Measurements from ENCODE around the gene COG6. TPM values are rescaled to one million over a fixed set of nuclear protein-coding genes. Genes with fewer than 3 reads are reported as not detected.
A peak's percentile ranks its signal among the peaks of the same experiment; 100 is the strongest.

The COG6 gene
- total RNA-seq, 2 experiments from 2014 or later = 27.7 to 28.9 TPM

DNA sequence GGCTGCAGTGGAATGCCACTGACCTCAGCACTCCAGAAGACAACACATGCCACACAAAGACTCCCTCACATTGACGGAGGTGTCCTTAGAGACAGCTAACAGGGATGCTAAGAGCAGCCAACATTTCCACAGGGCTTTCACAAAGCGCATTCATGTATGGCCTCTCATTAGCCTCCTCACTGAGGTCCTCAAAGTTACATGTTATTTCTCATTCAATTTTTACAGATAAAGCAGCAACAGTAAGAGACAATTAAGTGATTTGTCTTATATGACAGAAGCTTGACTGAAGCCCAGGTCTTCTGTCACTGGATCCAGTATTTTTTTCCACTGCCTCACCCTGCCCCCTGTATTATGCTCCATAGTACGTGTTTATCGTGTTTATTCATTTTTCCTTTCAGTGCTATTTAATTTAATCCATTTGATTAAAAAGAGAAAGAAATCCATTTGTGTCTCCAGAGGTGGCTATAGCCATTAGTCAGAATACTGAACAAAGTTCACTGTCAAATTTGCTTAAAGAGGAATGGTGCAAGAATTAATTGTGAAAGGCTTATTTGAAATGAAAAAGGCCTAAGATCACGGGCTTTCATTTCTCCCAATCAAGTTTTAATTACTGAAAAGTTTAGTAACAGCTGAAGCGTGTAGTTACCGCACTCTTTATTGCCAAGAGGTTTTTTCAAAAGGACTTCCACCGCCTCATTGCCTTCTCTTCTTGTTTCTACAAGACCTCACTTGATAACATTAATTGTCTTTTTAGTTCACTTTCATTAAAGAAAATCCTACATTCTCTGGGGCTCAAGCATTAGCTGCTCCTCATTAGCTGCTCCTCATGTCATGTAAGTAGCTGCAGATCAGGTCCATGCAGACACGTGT, 115.0 kb downstream of the COG6 start:
- Mint-ChIP-seq H3K4me1 (peaks cover 12% of the 10 kb centered on the region), H3K27ac (no peak overlapping the region), H3K4me3 (no peak overlapping the region), H3K9me3 (ENCODE audit: low read depth) (no peaks in the 10 kb centered on the region), H3K27me3 (no peaks in the 10 kb centered on the region), H3K36me3 (ENCODE audit: low read depth) (no peaks in the 10 kb centered on the region)
- intact Hi-C loops (cut with DNase I, micrococcal nuclease) = no loop called here
- ChIA-PET CTCF (no interaction called here), POLR2A (no interaction called here)
- ATAC-seq (no peak), DNase-seq (no peak)

DNA sequence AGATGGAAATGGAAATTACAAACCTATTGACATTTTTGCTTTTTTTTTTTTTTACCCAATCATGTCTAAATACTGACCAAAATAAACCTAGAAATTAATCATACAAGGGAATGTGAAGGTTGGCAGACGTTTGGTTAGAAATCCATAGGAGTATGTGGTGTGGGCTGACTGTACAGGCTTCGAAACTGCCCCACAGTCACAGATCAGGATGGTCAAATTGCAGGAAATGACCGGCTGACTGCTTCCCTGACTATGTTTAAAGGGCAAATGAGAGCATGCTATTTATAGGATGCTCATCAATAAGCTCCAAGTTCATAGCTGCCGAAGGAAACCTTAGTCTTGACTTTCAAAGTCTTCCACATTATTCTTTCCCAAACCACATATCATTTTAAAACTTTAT, 118.4 kb downstream of the COG6 start:
- ATAC-seq (no peak), DNase-seq (no peak)
- H3K4me1 Mint-ChIP-seq = peaks cover 31% of the 10 kb centered on the region
- no peaks in the 10 kb centered on the region for H3K9me3 Mint-ChIP-seq (ENCODE audit: low read depth)
- no peak overlapping the region for H3K4me3 Mint-ChIP-seq
- no peak overlapping the region for H3K27ac Mint-ChIP-seq
- intact Hi-C loops (cut with DNase I, micrococcal nuclease) = no loop called here
- H3K27me3 Mint-ChIP-seq = no peaks in the 10 kb centered on the region
- CTCF ChIA-PET = interaction anchor here (0.9 kb wide), 1 partner anchor 19 kb away, joined by 3 read pairs; no protein-coding TSS in a partner anchor
- POLR2A ChIA-PET = no interaction called here
- peaks cover 3% of the 10 kb centered on the region for H3K36me3 Mint-ChIP-seq (ENCODE audit: low read depth)

DNA sequence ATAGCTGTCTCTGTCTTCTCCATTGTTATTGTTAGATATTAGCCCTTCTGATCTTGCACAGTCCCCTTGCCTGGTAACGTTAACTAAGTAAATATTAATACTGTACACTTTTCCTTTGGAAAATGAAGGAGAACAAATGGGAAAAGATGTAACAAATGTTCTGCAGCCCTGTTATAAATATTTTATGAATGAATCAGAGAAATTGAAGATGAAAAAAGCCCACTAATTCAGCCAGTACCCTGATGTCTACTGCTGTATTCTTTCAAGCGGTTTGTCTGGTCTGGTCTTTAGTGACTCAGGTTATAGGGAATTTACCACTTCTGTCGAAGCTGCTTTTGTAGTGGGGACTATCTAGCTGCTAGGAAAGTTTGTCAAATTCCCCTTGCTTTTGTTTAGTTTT, 121.0 kb downstream of the COG6 start:
- POLR2A ChIA-PET = interaction anchor here (1.1 kb wide), 1 partner anchor 293 kb away, joined by 3 read pairs; no protein-coding TSS in a partner anchor
- peaks cover 52% of the 10 kb centered on the region for H3K4me1 Mint-ChIP-seq
- H3K27me3 Mint-ChIP-seq = no peaks in the 10 kb centered on the region
- ATAC-seq (peak; percentile 71), DNase-seq (no peak)
- H3K4me3 Mint-ChIP-seq = no peak overlapping the region
- intact Hi-C loops (cut with DNase I, micrococcal nuclease) = loop anchor here (1.0 to 5.0 kb wide), 8 partner anchors 88 to 1000 kb away; no protein-coding TSS in a partner anchor
- H3K9me3 Mint-ChIP-seq (ENCODE audit: low read depth) = no peaks in the 10 kb centered on the region
- peak overlapping the region; percentile 96 for H3K27ac Mint-ChIP-seq
- H3K36me3 Mint-ChIP-seq (ENCODE audit: low read depth) = peaks cover 3% of the 10 kb centered on the region
- CTCF ChIA-PET = interaction anchor here (0.6 to 2.3 kb wide), 15 partner anchors 10 to 905 kb away, joined by 3 to 9 read pairs (median 3); no protein-coding TSS in a partner anchor

DNA sequence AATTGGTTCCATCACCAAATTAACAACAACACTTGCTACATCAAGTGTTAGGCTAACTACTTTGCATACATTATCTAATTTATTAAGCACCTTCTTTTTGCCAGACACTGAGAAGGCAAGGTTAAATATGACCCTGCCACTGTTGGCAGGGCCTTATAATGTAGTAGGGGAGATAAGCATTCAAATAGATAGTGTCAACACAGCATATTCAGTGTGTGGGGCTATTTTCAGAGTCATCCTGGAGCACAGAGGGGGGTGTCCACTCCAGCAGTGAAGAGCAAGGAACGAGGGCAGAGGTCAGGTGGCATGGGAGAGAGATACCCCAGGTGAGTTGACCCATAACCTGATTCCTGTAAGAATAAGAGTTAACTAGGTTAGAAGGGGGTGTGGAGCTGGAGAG, 121.6 kb downstream of the COG6 start:
- intact Hi-C loops (cut with DNase I, micrococcal nuclease) = loop anchor here (1.0 to 5.0 kb wide), 8 partner anchors 88 to 1000 kb away; no protein-coding TSS in a partner anchor
- CTCF ChIA-PET = interaction anchor here (0.6 to 2.3 kb wide), 17 partner anchors 10 to 905 kb away, joined by 3 to 9 read pairs (median 3); no protein-coding TSS in a partner anchor
- DNase-seq (no peak), ATAC-seq (peak; percentile 5)
- Mint-ChIP-seq H3K36me3 (ENCODE audit: low read depth) (peaks cover 3% of the 10 kb centered on the region), H3K27me3 (no peaks in the 10 kb centered on the region), H3K9me3 (ENCODE audit: low read depth) (no peaks in the 10 kb centered on the region), H3K4me1 (peaks cover 54% of the 10 kb centered on the region), H3K27ac (peak overlapping the region; percentile 96), H3K4me3 (no peak overlapping the region)
- POLR2A ChIA-PET = interaction anchor here (1.1 kb wide), 1 partner anchor 293 kb away, joined by 3 read pairs; no protein-coding TSS in a partner anchor

DNA sequence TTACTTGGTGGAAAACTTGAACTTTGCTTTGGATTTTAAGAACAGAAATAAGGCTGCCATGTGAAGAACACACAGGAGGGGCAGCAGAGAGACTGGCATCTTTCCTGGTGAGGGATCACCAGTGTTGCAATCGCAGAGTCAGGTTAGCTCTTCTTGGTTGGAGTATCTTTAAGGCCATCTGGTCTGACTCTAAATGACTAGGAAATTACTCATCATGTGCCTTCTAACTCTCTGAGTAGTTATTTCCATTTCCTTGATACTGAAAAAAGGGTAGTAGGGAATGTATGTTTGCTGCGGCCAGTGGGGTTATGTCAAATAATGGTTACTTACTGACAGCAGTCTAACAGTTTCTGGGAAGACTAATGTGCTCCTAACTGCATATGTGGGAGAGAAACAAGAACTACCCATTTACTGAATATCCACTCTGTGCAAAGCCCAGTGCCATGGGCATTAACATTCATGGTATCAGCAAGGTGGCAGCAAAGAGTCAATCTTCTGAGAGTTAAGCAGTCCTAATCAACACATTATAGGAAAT, 122.1 kb downstream of the COG6 start:
- Mint-ChIP-seq H3K4me3 (peak overlapping the region; percentile 5), H3K4me1 (peaks cover 54% of the 10 kb centered on the region), H3K9me3 (ENCODE audit: low read depth) (no peaks in the 10 kb centered on the region), H3K27ac (peak overlapping the region; percentile 96), H3K27me3 (no peaks in the 10 kb centered on the region), H3K36me3 (ENCODE audit: low read depth) (peaks cover 3% of the 10 kb centered on the region)
- ATAC-seq (peak; percentile 83), DNase-seq (peak; percentile 70)
- ChIA-PET CTCF (interaction anchor here (0.7 to 2.3 kb wide), 13 partner anchors 11 to 904 kb away, joined by 3 to 9 read pairs (median 4); no protein-coding TSS in a partner anchor), POLR2A (interaction anchor here (0.5 to 1.1 kb wide), 2 partner anchors 292 to 436 kb away, joined by 3 read pairs; no protein-coding TSS in a partner anchor)
- intact Hi-C loops (cut with DNase I, micrococcal nuclease) = loop anchor here (1.0 to 5.0 kb wide), 8 partner anchors 89 to 999 kb away; no protein-coding TSS in a partner anchor

DNA sequence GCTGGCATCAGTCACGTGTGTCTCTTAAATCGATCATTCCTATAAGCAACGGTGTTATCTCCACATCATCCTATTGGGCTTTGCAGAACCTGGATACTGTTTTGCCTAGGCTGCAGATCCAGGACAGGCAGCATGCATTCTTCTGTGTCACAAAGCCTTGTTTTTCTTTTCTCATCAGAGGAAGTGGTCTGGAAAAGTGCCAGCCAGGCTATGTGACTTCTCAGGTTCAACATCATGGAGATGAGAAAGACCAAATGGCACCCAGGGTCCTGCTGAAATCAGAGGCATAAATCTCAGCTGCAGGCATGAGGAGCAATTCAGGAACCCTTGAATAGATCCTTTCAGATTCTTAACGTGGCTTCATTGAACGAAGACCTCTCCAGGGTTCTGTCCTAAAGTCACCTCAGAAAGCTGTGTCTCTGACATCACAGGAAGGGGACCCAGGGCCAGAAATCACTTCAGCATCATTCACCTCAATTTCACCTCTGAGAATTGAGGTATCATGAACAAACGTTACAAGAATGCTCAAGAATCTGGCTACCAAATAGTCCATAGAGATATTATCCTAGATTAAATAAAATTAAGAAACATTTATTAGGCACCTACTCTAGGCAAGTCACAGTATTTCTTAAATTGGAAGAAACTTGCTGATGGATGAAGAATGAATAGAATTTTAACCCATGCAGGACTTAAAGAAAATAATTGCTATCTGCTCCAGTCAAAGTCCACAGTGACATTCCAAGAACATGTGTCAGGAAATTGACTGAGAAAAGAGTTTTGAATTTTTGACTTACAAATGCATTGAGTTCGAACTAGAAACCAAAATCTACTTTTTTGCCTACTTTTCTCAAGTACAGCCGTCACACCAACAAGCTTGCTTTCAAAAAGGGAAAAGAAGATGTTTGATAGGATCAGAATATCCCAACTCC, 124.1 kb downstream of the COG6 start:
- ChIA-PET POLR2A (no interaction called here), CTCF (interaction anchor here (0.8 kb wide), 1 partner anchor 248 kb away, joined by 3 read pairs; no protein-coding TSS in a partner anchor)
- peak overlapping the region; percentile 72 for H3K27ac Mint-ChIP-seq
- ATAC-seq (no peak), DNase-seq (peak; percentile 72)
- peaks cover 3% of the 10 kb centered on the region for H3K36me3 Mint-ChIP-seq (ENCODE audit: low read depth)
- H3K4me1 Mint-ChIP-seq = peaks cover 54% of the 10 kb centered on the region
- H3K4me3 Mint-ChIP-seq = no peak overlapping the region
- intact Hi-C loops (cut with DNase I, micrococcal nuclease) = loop anchor here (5.0 kb wide), 5 partner anchors 133 to 903 kb away; no protein-coding TSS in a partner anchor
- no peaks in the 10 kb centered on the region for H3K9me3 Mint-ChIP-seq (ENCODE audit: low read depth)
- H3K27me3 Mint-ChIP-seq = no peaks in the 10 kb centered on the region

DNA sequence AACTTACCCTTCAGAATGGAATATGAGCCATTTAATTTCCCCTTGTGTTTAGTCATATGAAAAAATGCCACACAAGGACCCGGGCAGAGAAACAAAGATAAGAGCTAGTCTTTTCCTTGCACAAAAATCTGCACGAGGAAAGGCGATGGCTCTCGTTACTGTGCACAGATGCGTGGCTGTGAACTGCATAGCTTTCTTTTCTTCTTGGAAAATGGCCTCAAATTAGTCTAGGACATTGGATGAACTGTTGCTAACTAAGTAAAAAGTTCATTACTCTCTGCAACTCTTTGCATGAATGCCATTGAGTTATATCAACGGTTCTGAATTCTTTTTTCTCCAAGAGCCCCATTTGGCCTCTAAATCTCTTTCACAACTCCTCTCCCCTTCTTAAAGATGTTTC, 125.2 kb downstream of the COG6 start:
- Mint-ChIP-seq H3K4me1 (peaks cover 54% of the 10 kb centered on the region), H3K36me3 (ENCODE audit: low read depth) (peaks cover 3% of the 10 kb centered on the region), H3K27ac (no peak overlapping the region), H3K27me3 (no peaks in the 10 kb centered on the region), H3K4me3 (no peak overlapping the region), H3K9me3 (ENCODE audit: low read depth) (no peaks in the 10 kb centered on the region)
- ATAC-seq = no peak
- POLR2A ChIA-PET = no interaction called here
- intact Hi-C loops (cut with DNase I, micrococcal nuclease) = loop anchor here (5.0 kb wide), 2 partner anchors 137 to 902 kb away; no protein-coding TSS in a partner anchor
- DNase-seq = no peak
- CTCF ChIA-PET = no interaction called here

DNA sequence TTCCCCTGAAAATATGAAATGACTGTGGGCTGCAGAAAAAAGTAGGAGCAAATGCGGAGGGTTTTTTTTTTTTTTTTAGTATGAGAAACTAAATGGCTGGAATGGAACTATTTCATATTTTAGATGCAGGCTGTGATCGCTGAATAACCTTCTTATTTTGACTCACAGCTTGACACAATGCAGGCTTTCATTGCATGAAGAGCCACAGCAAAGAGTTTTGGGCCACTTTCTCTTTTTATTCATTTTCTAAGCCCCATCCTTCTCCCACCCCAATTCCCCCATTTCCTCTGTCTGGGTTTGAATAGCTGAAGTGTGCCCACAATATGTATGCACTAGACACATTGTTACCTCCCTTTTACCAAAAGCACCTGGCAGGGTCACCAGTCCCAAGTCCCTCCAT, 125.9 kb downstream of the COG6 start:
- ATAC-seq = no peak
- ChIA-PET CTCF (interaction anchor here (0.8 kb wide), 1 partner anchor 15 kb away, joined by 3 read pairs; no protein-coding TSS in a partner anchor), POLR2A (no interaction called here)
- no peak overlapping the region for H3K4me3 Mint-ChIP-seq
- H3K4me1 Mint-ChIP-seq = peaks cover 47% of the 10 kb centered on the region
- peaks cover 3% of the 10 kb centered on the region for H3K36me3 Mint-ChIP-seq (ENCODE audit: low read depth)
- intact Hi-C loops (cut with DNase I, micrococcal nuclease) = loop anchor here (5.0 kb wide), 2 partner anchors 136 to 901 kb away; no protein-coding TSS in a partner anchor
- no peaks in the 10 kb centered on the region for H3K27me3 Mint-ChIP-seq
- no peak overlapping the region for H3K27ac Mint-ChIP-seq
- H3K9me3 Mint-ChIP-seq (ENCODE audit: low read depth) = no peaks in the 10 kb centered on the region
- no peak for DNase-seq

DNA sequence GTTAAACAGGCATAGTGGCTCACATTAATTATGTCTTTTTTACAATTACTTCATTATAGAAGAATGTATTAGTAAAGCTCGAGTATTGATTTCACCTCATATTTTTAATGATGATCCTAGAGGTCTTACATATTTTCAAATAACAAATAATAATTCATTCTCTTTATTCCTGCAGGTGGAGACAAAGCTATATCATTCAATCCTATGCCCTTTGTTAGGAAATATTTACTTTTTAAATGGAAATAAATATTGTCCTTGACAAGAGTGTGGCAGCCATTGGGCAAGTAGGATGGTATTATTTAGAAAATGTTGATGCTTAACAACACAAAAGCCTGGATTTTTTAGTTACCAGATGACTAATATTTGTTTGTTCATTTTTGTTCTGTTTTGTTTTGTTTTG, 127.6 kb downstream of the COG6 start:
- CTCF ChIA-PET = interaction anchor here (1.2 to 1.7 kb wide), 2 partner anchors 15 to 882 kb away, joined by 3 to 4 read pairs; no protein-coding TSS in a partner anchor

DNA sequence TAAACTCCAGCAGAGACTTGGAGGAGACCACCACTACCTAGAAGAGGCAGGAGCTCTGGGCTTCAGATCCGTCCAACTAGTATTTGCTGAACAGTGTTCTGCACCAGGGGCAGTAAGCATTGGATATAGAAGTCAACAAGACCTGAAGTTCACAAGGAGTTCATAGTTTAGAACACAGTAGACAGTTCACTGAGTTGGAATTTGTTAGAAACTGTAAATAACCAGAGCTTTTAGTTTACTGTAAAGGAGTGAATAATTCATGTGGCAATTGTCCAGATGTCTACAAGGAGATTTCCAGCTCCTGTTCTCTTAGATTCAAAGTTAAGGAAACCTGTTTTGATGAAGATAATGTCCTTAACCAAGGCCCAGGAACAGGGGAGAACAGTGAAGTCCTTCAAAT, 128.9 kb downstream of the COG6 start:
- CTCF ChIA-PET = interaction anchor here (0.9 to 1.2 kb wide), 3 partner anchors 9 to 902 kb away, joined by 3 read pairs; no protein-coding TSS in a partner anchor
- no peak overlapping the region for H3K27ac Mint-ChIP-seq
- H3K27me3 Mint-ChIP-seq = no peaks in the 10 kb centered on the region
- intact Hi-C loops (cut with DNase I, micrococcal nuclease) = loop anchor here (5.0 kb wide), 2 partner anchors 133 to 898 kb away; no protein-coding TSS in a partner anchor
- peaks cover 5% of the 10 kb centered on the region for H3K9me3 Mint-ChIP-seq (ENCODE audit: low read depth)
- H3K4me1 Mint-ChIP-seq = peaks cover 22% of the 10 kb centered on the region
- no peak overlapping the region for H3K4me3 Mint-ChIP-seq
- ATAC-seq (no peak), DNase-seq (no peak)
- peaks cover 4% of the 10 kb centered on the region for H3K36me3 Mint-ChIP-seq (ENCODE audit: low read depth)
- POLR2A ChIA-PET = interaction anchor here (0.6 kb wide), 1 partner anchor 786 kb away, joined by 3 read pairs; no protein-coding TSS in a partner anchor

More for the DNA sequence above, 127.6 kb downstream of the COG6 start:
- Mint-ChIP-seq H3K9me3 (ENCODE audit: low read depth) (no peaks in the 10 kb centered on the region), H3K4me1 (peaks cover 35% of the 10 kb centered on the region), H3K27ac (no peak overlapping the region), H3K4me3 (no peak overlapping the region), H3K27me3 (no peaks in the 10 kb centered on the region), H3K36me3 (ENCODE audit: low read depth) (no peaks in the 10 kb centered on the region)
- no peak for ATAC-seq
- POLR2A ChIA-PET = no interaction called here
- intact Hi-C loops (cut with DNase I, micrococcal nuclease) = loop anchor here (5.0 kb wide), 2 partner anchors 134 to 899 kb away; no protein-coding TSS in a partner anchor
- no peak for DNase-seq

All from activated CD4-positive, alpha-beta T cell treated with anti-CD3 and anti-CD28 coated beads for 36 hours (primary cell).